Erythroblast (primary cell): ENCODE results near the gene FNDC3B.

Experiments used
- GATA1 ChIP-seq: IDR thresholded peaks from 2 replicates; pipeline ENCODE4 v1.6.1; 2011; ENCODE audit warnings: low read depth, mild to moderate bottlenecking, control low read depth, low read length, moderate library complexity
- POLR2A ChIP-seq: IDR thresholded peaks from 2 replicates; pipeline ENCODE4 v1.6.1; 2011; ENCODE audit warnings: mild to moderate bottlenecking, low read length

DNA sequence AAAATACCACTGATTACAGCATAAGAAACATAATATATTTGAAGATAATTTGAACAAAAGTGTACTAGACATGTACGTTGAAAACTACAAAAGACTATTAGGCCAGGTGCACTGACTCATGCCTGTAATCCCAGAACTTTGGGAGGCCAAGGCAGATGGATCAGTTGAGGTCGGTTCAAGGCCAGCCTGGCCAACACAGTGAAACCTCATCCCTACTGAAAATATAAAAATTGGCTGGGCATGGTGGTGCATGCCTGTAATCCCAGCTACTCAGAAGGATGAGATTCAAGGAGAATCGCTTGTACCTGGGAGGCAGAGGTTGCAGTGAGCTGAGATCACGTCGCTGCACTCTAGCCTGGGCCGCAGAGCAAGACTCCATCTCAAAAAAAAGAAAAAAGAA, 36.2 kb upstream of the FNDC3B start:
- TF ChIP-seq POLR2A (no peak), GATA1 (no peak)
